ENCODE data around the gene USP2. TPM values are rescaled to one million over a fixed set of nuclear protein-coding genes. Genes with fewer than 3 reads are reported as not detected.

Gene USP2
- total RNA-seq, 1 donor from 2014 or later = 0.20 TPM

- DNase-seq (ENCODE audit: low read depth in 2 of 2) = no peak
Observed at GRCh38 chr11:119377961-119378667, 3.4 kb downstream of the USP2 start.

DNA sequence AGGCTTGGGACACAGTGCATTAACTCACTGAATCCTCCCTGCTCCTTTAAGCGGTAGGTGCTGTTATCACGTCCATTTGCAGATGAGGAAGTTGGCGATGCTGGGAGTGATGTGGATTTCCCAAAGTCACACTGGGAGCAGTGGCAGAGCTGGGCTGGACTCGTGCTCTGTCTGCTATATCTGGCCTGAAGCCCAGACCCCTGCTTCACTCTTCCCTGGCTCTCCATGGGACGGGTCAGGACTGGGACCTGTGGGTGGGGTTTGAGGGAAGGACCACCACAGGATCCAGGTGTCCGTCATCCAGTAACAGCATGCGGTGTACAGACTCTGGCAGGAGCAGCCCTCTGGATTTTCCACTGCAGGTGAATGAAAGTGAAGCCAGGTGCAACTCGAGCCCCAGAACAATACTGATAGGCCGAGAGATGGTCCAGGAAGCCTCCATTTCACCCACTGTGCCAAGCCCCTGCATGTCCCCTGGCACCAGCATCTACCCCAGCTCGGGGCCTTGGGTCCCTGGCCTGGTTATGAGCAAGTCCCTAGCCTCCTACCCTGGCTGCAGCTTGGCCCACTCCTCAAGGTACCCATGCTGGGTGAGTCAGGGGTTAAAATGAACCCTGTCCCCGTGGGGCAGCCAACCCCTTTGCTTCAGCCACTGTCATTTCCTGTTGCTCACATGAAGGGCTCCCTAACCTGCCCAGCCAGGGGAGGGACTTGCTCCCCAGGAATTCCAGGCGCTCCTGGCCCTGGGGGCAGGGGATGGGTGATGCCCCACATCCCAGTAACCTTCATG, 4.2 kb downstream of the USP2 start:
- DNase-seq (ENCODE audit: low read depth in 2 of 2) = peak in 1 of 2 donors; percentile 37

GRCh38 chr11:119376197-119376847, 5.2 kb downstream of the USP2 start:
- no peak for DNase-seq (ENCODE audit: low read depth in 2 of 2)

DNA sequence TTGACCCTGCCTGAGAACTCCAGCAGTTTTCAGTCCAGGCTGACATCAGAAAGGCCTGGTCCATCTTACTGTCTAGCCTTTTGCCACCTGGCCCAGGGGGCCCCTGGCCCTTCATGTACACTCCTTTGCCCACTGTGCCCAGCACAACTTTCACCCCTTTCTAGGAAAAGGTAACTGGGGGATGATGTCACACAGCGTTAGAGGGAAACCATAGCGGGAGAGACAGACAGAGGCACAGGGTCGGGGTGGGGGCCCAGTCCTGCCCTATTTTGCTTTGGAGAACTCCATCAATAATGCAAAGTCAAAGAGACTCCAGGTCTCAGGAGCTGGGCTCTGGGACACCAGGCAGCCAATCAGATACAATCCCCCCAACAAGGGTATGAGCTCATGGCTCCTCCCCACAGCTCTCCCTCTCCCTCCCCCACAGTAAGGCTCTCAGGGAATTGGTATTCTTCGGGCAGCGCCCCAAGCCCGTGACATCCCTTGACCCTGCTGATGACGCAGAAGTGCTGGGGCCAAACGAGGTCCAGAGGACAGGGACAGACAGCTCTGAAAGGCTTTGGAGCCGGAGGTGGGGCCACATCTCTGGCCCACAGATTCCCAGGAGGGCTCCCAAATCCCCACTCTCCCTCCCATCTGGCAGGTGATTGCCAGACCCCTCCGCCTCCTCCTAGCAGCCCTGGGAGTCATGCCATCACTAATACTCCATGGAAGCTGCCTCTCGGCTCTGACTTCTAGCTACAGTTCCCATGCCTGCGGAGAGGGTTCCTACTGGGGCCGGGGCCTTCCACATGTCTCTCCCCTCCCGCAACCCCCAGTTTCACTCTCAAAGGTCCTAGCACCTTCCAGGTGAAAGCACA, 5.9 kb downstream of the USP2 start:
- DNase-seq (ENCODE audit: low read depth in 2 of 2) = no peak

GRCh38 chr11:119374632-119375336, 6.7 kb downstream of the USP2 start:
- DNase-seq (ENCODE audit: low read depth in 2 of 2) = no peak

GRCh38 chr11:119373921-119374631, 7.4 kb downstream of the USP2 start:
- DNase-seq (ENCODE audit: low read depth in 2 of 2) = peak; percentile 78 to 87

DNA sequence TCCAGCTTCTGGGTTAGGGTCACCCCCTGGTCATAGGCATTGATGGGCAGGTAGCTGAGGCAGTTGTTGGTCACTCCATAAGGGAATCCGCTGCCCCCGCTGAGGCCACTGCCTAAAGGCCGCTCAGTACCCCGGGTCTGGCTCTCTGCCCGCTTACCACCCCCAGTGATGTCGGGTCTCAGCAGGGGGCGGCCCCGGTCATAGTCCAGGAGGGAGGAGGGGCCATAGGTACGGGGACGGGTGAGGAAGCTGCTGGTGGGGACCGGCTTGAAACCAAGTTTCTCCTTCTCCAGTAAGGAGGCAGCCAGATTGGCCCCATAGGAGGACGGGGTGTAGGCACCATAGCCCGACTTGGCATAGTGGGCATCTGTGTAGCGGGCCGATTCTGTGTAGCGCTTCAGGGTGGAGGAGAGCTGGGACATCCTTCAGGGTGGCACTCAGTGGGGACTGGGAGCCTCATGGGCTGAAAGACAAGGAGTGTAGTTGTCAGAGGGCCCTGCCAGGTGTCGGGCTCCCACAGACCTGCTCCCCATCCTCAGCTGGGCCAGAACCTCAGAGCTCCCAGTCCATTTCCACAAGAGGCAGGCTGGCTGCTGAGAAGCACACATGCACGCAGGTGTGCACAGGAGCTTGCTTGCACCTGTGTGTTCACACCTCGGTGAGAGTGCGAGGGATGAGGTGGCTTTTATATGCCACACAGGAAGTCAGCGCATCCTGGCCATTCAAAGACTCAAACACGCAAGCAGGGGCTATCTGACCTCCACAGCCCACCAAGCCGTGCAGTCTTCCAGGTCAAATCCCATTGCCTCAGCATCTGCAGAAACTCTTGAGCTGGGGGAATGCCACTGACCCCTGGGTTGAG, 8.2 kb downstream of the USP2 start:
- no peak for DNase-seq (ENCODE audit: low read depth in 2 of 2)

- DNase-seq (ENCODE audit: low read depth in 2 of 2) = no peak
Observed at GRCh38 chr11:119372260-119373058, 9.0 kb downstream of the USP2 start.

DNA sequence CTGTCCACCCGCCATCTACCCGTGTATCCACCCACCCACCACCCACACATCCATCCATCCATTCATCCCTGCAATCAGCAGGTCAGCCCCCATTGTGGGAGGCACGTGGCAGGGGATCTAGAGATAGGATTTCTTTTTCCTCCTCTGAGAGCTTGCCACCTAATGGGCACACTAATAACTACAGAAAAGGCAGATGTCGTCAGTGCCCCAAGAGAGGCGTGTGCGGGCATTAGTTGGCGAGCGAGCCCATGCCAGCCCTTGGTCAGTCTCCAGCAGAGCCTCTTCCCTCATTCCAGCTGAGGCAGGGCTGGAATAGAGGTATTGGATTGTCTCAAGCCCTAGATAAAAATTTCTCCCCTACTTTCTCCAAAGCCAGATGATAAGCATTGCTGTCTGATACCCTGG, 9.7 kb downstream of the USP2 start:
- peak; percentile 25 to 45 for DNase-seq (ENCODE audit: low read depth in 2 of 2)

DNA sequence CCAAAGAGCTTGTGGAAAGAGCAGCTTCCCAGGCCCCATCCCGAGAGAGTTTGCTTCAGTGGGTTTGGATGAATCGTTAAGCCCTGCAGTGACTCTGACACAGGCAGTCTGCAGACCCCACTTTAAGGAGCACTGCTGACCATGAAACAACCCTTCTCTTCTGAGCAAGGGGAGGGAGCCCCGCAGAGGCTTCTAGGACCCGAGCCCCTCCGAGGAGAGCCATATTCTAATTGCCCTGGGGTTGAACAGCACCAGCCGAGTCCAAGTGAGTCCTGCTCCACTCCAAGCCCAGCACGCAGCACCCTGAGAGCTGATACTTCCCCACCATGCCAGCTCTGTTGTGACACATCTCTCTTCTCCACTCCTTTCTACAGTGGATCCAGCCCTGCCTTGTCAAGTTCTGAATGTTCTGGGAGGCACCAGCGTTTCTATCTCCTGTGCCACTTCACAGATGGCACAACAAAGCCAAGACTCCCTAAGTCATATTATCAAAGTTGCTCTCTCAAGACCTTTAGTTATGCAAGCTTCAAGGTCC, 10.4 kb downstream of the USP2 start:
- DNase-seq (ENCODE audit: low read depth in 2 of 2) = no peak

GRCh38 chr11:119370486-119371046, 10.9 kb downstream of the USP2 start:
- no peak for DNase-seq (ENCODE audit: low read depth in 2 of 2)

GRCh38 chr11:119369132-119369925, 12.2 kb downstream of the USP2 start:
- DNase-seq (ENCODE audit: low read depth in 2 of 2) = no peak

- no peak for DNase-seq (ENCODE audit: low read depth in 2 of 2)
Observed at GRCh38 chr11:119368121-119369034, 13.1 kb downstream of the USP2 start.

- no peak for DNase-seq (ENCODE audit: low read depth in 2 of 2)
Observed at GRCh38 chr11:119367661-119368120, 13.8 kb downstream of the USP2 start.

GRCh38 chr11:119366690-119367620, 14.5 kb downstream of the USP2 start:
- no peak for DNase-seq (ENCODE audit: low read depth in 2 of 2)

Measured in lung microvascular endothelial cell (primary cell).